GM23338 (cell line): ENCODE data around the gene TMEM145.

ENCODE experiments used
- CREB1 ChIP-seq: fragments of 250-450 bp; sonication (Bioruptor Pico); IDR thresholded peaks from 2 replicates; pipeline ENCODE4 v1.5.0; 2020; ENCODE audit warnings: low read depth, mild to moderate bottlenecking, moderate library complexity
- EZH2 ChIP-seq: fragments of 200-600 bp; sonication (generic); IDR thresholded peaks from one replicate; pipeline ENCODE4 v1.8.0; 2017; ENCODE audit warnings: antibody characterized with exemption, mild to moderate bottlenecking, low read depth; ENCODE audit not compliant: unreplicated experiment
- EZH2phosphoT487 ChIP-seq: fragments of 200-600 bp; sonication (generic); IDR thresholded peaks from one replicate; pipeline ENCODE4 v1.8.1; 2018; ENCODE audit warnings: antibody characterized with exemption; ENCODE audit not compliant: unreplicated experiment
- JUNB ChIP-seq: IDR thresholded peaks from one replicate; pipeline ENCODE4 v1.6.1; 2016; ENCODE audit warnings: antibody characterized with exemption; ENCODE audit not compliant: unreplicated experiment
- NANOG ChIP-seq: IDR thresholded peaks from 2 replicates; pipeline ENCODE4 v1.6.1; 2016; ENCODE audit warnings: antibody characterized with exemption, borderline replicate concordance
- POLR2AphosphoS5 ChIP-seq: IDR thresholded peaks from 2 replicates; pipeline ENCODE4 v1.6.1; 2016; ENCODE audit warnings: antibody characterized with exemption, low read depth
- STAT1 ChIP-seq: IDR thresholded peaks from one replicate; pipeline ENCODE4 v1.6.1; 2016; ENCODE audit warnings: antibody characterized with exemption; ENCODE audit not compliant: unreplicated experiment
- ZNF114 ChIP-seq: fragments of 250-450 bp; sonication (Bioruptor Pico); IDR thresholded peaks from 2 replicates; pipeline ENCODE4 v1.5.0; 2020; ENCODE audit warnings: mild to moderate bottlenecking, moderate library complexity
- ZNF331 ChIP-seq: fragments of 250-450 bp; sonication (Bioruptor Pico); IDR thresholded peaks from 2 replicates; pipeline ENCODE4 v1.5.0; 2020; ENCODE audit warnings: low read depth, mild to moderate bottlenecking, moderate library complexity
- TF ChIP-seq, protein P1 (sequence below), 2 experiments: fragments of 200-600 bp in 1 of 2; sonication (generic) in 1 of 2; conservative IDR thresholded peaks; 2 replicates each; pipeline versions ENCODE4 v1.5.1 to v1.6.1; 2016 to 2017; ENCODE audit warnings: antibody characterized with exemption in 2 of 2, low read depth in 2 of 2, mild to moderate bottlenecking in 2 of 2, moderate library complexity in 1 of 2
- TF ChIP-seq, protein P2 (sequence below): IDR thresholded peaks from one replicate; pipeline ENCODE4 v1.6.1; 2018; ENCODE audit warnings: antibody characterized with exemption; ENCODE audit not compliant: unreplicated experiment
- TF ChIP-seq, protein P3 (sequence below): IDR thresholded peaks from 2 replicates; pipeline ENCODE4 v1.6.1; 2016; ENCODE audit warnings: antibody characterized with exemption
- TF ChIP-seq, protein P4 (sequence below): fragments of 250-450 bp; sonication (Bioruptor Pico); IDR thresholded peaks from 2 replicates; pipeline ENCODE4 v1.5.0; 2020; ENCODE audit warnings: mild to moderate bottlenecking, moderate library complexity

DNA sequence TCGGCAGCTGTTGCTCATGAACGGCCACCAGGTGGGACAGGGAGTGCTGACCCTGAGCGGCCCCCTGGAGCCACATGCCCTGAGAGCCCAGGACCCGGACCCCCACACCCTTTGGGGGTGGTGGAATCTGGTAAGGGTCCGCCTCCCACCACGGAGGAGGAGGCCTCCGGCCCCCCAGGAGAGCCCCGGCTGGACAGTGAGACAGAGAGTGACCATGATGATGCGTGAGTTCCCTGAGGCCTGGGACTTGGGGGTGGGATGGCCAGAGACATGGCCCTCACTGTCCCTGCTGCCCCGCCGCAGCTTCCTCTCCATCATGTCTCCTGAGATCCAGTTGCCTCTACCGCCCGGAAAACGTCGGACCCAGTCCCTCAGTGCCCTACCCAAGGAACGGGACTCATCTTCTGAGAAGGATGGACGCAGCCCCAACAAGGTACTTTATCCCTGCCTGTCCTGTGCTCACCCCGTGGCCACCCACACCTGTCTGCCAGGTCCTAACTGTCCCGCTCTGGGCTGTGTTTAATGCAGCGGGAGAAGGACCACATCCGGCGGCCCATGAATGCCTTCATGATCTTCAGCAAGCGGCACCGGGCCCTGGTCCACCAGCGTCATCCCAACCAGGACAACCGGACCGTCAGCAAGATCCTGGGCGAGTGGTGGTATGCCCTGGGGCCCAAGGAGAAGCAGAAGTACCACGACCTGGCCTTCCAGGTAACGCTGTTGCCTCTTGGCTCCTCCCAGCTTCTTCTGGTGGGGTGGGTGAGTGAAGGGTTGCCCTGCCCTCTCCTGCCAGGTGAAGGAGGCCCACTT lies 25.9 kb upstream of the TMEM145 start:
- TF ChIP-seq, protein P1, sequence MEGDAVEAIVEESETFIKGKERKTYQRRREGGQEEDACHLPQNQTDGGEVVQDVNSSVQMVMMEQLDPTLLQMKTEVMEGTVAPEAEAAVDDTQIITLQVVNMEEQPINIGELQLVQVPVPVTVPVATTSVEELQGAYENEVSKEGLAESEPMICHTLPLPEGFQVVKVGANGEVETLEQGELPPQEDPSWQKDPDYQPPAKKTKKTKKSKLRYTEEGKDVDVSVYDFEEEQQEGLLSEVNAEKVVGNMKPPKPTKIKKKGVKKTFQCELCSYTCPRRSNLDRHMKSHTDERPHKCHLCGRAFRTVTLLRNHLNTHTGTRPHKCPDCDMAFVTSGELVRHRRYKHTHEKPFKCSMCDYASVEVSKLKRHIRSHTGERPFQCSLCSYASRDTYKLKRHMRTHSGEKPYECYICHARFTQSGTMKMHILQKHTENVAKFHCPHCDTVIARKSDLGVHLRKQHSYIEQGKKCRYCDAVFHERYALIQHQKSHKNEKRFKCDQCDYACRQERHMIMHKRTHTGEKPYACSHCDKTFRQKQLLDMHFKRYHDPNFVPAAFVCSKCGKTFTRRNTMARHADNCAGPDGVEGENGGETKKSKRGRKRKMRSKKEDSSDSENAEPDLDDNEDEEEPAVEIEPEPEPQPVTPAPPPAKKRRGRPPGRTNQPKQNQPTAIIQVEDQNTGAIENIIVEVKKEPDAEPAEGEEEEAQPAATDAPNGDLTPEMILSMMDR (conservative IDR thresholded peaks at IDR 0.05; ENCODE audit: low read depth in 2 of 2) = no peak
- TF ChIP-seq, protein P2, sequence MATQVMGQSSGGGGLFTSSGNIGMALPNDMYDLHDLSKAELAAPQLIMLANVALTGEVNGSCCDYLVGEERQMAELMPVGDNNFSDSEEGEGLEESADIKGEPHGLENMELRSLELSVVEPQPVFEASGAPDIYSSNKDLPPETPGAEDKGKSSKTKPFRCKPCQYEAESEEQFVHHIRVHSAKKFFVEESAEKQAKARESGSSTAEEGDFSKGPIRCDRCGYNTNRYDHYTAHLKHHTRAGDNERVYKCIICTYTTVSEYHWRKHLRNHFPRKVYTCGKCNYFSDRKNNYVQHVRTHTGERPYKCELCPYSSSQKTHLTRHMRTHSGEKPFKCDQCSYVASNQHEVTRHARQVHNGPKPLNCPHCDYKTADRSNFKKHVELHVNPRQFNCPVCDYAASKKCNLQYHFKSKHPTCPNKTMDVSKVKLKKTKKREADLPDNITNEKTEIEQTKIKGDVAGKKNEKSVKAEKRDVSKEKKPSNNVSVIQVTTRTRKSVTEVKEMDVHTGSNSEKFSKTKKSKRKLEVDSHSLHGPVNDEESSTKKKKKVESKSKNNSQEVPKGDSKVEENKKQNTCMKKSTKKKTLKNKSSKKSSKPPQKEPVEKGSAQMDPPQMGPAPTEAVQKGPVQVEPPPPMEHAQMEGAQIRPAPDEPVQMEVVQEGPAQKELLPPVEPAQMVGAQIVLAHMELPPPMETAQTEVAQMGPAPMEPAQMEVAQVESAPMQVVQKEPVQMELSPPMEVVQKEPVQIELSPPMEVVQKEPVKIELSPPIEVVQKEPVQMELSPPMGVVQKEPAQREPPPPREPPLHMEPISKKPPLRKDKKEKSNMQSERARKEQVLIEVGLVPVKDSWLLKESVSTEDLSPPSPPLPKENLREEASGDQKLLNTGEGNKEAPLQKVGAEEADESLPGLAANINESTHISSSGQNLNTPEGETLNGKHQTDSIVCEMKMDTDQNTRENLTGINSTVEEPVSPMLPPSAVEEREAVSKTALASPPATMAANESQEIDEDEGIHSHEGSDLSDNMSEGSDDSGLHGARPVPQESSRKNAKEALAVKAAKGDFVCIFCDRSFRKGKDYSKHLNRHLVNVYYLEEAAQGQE = no peak
- TF ChIP-seq EZH2 (no peak), POLR2AphosphoS5 (no peak), EZH2phosphoT487 (no peak), STAT1 (no peak), CREB1 (no peak), ZNF331 (CRISPR knock-in tag) (no peak), JUNB (no peak), ZNF114 (no peak), NANOG (no peak)
- TF ChIP-seq, protein P3, sequence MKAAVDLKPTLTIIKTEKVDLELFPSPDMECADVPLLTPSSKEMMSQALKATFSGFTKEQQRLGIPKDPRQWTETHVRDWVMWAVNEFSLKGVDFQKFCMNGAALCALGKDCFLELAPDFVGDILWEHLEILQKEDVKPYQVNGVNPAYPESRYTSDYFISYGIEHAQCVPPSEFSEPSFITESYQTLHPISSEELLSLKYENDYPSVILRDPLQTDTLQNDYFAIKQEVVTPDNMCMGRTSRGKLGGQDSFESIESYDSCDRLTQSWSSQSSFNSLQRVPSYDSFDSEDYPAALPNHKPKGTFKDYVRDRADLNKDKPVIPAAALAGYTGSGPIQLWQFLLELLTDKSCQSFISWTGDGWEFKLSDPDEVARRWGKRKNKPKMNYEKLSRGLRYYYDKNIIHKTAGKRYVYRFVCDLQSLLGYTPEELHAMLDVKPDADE = no peak
- TF ChIP-seq, protein P4, sequence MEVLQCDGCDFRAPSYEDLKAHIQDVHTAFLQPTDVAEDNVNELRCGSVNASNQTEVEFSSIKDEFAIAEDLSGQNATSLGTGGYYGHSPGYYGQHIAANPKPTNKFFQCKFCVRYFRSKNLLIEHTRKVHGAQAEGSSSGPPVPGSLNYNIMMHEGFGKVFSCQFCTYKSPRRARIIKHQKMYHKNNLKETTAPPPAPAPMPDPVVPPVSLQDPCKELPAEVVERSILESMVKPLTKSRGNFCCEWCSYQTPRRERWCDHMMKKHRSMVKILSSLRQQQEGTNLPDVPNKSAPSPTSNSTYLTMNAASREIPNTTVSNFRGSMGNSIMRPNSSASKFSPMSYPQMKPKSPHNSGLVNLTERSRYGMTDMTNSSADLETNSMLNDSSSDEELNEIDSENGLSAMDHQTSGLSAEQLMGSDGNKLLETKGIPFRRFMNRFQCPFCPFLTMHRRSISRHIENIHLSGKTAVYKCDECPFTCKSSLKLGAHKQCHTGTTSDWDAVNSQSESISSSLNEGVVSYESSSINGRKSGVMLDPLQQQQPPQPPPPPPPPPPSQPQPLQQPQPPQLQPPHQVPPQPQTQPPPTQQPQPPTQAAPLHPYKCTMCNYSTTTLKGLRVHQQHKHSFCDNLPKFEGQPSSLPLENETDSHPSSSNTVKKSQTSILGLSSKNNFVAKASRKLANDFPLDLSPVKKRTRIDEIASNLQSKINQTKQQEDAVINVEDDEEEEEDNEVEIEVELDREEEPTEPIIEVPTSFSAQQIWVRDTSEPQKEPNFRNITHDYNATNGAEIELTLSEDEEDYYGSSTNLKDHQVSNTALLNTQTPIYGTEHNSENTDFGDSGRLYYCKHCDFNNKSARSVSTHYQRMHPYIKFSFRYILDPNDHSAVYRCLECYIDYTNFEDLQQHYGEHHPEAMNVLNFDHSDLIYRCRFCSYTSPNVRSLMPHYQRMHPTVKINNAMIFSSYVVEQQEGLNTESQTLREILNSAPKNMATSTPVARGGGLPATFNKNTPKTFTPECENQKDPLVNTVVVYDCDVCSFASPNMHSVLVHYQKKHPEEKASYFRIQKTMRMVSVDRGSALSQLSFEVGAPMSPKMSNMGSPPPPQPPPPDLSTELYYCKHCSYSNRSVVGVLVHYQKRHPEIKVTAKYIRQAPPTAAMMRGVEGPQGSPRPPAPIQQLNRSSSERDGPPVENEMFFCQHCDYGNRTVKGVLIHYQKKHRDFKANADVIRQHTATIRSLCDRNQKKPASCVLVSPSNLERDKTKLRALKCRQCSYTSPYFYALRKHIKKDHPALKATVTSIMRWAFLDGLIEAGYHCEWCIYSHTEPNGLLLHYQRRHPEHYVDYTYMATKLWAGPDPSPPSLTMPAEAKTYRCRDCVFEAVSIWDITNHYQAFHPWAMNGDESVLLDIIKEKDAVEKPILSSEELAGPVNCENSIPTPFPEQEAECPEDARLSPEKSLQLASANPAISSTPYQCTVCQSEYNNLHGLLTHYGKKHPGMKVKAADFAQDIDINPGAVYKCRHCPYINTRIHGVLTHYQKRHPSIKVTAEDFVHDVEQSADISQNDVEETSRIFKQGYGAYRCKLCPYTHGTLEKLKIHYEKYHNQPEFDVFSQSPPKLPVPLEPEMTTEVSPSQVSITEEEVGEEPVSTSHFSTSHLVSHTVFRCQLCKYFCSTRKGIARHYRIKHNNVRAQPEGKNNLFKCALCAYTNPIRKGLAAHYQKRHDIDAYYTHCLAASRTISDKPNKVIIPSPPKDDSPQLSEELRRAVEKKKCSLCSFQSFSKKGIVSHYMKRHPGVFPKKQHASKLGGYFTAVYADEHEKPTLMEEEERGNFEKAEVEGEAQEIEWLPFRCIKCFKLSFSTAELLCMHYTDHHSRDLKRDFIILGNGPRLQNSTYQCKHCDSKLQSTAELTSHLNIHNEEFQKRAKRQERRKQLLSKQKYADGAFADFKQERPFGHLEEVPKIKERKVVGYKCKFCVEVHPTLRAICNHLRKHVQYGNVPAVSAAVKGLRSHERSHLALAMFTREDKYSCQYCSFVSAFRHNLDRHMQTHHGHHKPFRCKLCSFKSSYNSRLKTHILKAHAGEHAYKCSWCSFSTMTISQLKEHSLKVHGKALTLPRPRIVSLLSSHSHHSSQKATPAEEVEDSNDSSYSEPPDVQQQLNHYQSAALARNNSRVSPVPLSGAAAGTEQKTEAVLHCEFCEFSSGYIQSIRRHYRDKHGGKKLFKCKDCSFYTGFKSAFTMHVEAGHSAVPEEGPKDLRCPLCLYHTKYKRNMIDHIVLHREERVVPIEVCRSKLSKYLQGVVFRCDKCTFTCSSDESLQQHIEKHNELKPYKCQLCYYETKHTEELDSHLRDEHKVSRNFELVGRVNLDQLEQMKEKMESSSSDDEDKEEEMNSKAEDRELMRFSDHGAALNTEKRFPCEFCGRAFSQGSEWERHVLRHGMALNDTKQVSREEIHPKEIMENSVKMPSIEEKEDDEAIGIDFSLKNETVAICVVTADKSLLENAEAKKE (CRISPR knock-in tag) = no peak
